ENCODE measurements around the gene CPT1B. TPM values are rescaled to one million over a fixed set of nuclear protein-coding genes. Genes with fewer than 3 reads are reported as not detected.
A peak's percentile ranks its signal among the peaks of the same experiment; 100 is the strongest.

CPT1B gene
- total RNA-seq, 2 experiments from 2014 or later: 101 to 138 TPM

DNA sequence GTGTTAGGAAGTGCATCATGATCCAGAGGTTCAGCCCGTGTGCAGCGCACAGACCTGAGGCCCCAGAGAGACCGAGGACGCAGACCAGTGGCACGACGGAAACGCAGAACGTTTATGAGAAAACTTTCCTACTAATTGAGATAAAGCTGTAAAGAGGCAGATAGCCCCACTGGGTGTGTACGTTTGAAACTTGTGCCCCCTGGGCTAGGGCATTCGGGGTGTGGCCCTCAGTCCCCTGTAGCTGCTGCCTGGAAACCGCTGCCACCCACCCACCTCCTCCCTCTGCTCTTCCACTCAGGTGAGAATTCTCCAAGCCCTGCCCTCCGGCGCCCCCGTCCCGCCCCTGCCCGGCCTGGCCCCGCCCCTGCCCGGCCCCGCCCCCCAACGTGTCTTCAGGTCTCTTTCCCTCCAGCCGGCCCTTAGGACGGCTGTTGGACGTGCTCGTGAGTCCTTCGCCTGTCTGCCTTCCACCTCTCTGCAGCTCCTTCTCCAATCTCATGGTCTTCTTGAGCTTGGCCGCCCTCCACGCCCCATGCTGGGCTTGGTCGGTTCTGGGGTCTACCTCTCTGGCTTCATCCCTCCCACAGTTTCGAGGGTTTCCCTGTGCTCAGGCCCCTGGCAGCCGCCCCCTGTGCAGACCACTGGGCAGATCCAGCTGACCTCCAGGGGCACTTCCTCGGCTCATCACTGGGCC, 34.4 kb upstream of the CPT1B start:
- TF ChIP-seq EZH2phosphoT487 (IDR thresholded peaks at IDR 0.05; ENCODE audit: borderline replicate concordance, low read depth, low read length): no peak
- TF ChIP-seq, protein P1, sequence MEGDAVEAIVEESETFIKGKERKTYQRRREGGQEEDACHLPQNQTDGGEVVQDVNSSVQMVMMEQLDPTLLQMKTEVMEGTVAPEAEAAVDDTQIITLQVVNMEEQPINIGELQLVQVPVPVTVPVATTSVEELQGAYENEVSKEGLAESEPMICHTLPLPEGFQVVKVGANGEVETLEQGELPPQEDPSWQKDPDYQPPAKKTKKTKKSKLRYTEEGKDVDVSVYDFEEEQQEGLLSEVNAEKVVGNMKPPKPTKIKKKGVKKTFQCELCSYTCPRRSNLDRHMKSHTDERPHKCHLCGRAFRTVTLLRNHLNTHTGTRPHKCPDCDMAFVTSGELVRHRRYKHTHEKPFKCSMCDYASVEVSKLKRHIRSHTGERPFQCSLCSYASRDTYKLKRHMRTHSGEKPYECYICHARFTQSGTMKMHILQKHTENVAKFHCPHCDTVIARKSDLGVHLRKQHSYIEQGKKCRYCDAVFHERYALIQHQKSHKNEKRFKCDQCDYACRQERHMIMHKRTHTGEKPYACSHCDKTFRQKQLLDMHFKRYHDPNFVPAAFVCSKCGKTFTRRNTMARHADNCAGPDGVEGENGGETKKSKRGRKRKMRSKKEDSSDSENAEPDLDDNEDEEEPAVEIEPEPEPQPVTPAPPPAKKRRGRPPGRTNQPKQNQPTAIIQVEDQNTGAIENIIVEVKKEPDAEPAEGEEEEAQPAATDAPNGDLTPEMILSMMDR (conservative IDR thresholded peaks at IDR 0.05; ENCODE audit: low read length): no peak
- Histone ChIP-seq H2AFZ (ENCODE audit: low read length) (no peak overlapping the region), H4K20me1 (ENCODE audit: insufficient read depth, low read length) (no peaks in the 10 kb centered on the region), H3K36me3 (ENCODE audit: insufficient read depth, low read length) (no peaks in the 10 kb centered on the region), H3K4me1 (ENCODE audit: insufficient read depth, low read length, poor library complexity, severe bottlenecking) (peaks cover 8% of the 10 kb centered on the region), H3K9me2 (ENCODE audit: insufficient read depth, low read length) (no peaks in the 10 kb centered on the region), H3K4me2 (ENCODE audit: low read length) (no peak overlapping the region), H3K79me2 (ENCODE audit: insufficient read depth, low read depth, low read length) (no peaks in the 10 kb centered on the region), H3K4me3 (ENCODE audit: low read depth, low read length, poor library complexity, severe bottlenecking) (no peak overlapping the region), H3K9me3 (ENCODE audit: low read length) (no peaks in the 10 kb centered on the region), H3K27ac (ENCODE audit: low read depth, low read length, poor library complexity, severe bottlenecking) (no peak overlapping the region)
- BruUV-seq (replicated peaks): no TSS peak
- ChIA-PET POLR2A (interaction anchor here (1.2 kb wide), 1 partner anchor 29 kb away, joined by 3 read pairs; no protein-coding TSS in a partner anchor), CTCF (ENCODE audit: unreplicated experiment) (interaction anchor here (0.6 kb wide), 1 partner anchor 87 kb away, joined by 5 read pairs; no protein-coding TSS in a partner anchor)
- peak; percentile 32 for DNase-seq (ENCODE audit: low spot score)
- intact Hi-C loops (cut with micrococcal nuclease; ENCODE audit: unreplicated experiment): no loop called here

DNA sequence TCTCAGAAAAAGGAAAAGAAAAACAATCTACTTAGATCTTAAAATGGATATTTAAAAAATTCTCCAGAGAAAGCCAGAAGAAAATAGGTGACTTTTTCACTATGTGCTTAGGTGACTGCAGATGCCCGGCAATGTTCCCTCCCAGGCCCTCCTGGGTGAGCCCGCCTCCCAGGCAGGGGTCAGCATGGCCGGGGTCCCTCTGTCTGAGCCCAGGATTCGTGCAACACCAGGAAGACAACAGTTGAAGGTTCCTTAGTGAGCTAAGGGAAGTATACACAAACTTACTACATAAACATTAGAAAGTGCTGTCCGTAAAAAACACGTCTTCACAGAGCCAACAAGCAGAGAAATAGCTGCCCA, 33.9 kb upstream of the CPT1B start:
- no peak for DNase-seq (ENCODE audit: low spot score)
- CTCF ChIA-PET (ENCODE audit: unreplicated experiment): interaction anchor here (0.6 kb wide), 1 partner anchor 86 kb away, joined by 5 read pairs; no protein-coding TSS in a partner anchor
- Histone ChIP-seq H3K4me1 (ENCODE audit: insufficient read depth, low read length, poor library complexity, severe bottlenecking) (peaks cover 8% of the 10 kb centered on the region), H4K20me1 (ENCODE audit: insufficient read depth, low read length) (no peaks in the 10 kb centered on the region), H3K9me3 (ENCODE audit: low read length) (no peaks in the 10 kb centered on the region), H3K27ac (ENCODE audit: low read depth, low read length, poor library complexity, severe bottlenecking) (no peak overlapping the region), H2AFZ (ENCODE audit: low read length) (no peak overlapping the region), H3K4me2 (ENCODE audit: low read length) (no peak overlapping the region), H3K36me3 (ENCODE audit: insufficient read depth, low read length) (no peaks in the 10 kb centered on the region), H3K4me3 (ENCODE audit: low read depth, low read length, poor library complexity, severe bottlenecking) (no peak overlapping the region), H3K79me2 (ENCODE audit: insufficient read depth, low read depth, low read length) (no peaks in the 10 kb centered on the region), H3K9me2 (ENCODE audit: insufficient read depth, low read length) (no peaks in the 10 kb centered on the region)
- POLR2A ChIA-PET: no interaction called here
- intact Hi-C loops (cut with micrococcal nuclease; ENCODE audit: unreplicated experiment): no loop called here
- no peak for TF ChIP-seq EZH2phosphoT487 (IDR thresholded peaks at IDR 0.05; ENCODE audit: borderline replicate concordance, low read depth, low read length)
- TF ChIP-seq, protein P1 (conservative IDR thresholded peaks at IDR 0.05; ENCODE audit: low read length): no peak
- no TSS peak for BruUV-seq (replicated peaks)

DNA sequence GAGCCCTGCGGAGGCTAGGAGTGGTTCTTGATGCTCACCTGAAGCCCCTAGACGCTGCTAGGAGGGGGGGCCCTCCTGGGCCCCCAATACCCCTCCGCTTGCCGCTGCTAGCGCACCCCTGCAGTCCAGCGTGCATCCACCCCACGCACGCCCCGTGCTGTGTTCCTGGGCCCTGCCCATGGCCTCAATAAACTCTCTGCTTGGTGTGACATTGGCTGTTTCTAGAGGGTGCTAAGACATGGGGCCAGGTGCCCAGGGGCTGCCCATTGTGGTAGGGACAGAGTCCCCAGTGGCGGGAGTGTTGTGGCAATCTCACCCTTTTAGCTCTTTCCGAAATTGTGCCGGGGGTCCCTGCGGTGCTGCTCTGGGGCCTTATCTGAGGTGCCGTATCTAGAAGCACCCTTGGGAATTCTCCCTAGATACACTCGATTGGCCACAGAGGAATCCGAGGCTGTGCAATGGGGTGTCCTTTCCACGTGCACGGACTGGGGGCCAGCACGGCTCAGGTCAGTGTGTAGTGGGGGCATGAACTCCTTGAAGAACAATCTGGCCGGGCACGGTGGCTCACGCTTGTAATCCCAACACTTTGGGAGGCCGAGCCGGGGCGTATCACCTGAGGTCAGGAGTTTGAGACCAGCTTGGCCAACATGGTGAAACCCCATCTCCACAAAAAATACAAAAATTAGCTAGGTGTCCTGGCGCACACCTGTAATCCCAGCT, 33.3 kb upstream of the CPT1B start:
- Histone ChIP-seq H4K20me1 (ENCODE audit: insufficient read depth, low read length) (no peaks in the 10 kb centered on the region), H3K4me1 (ENCODE audit: insufficient read depth, low read length, poor library complexity, severe bottlenecking) (peaks cover 8% of the 10 kb centered on the region), H3K36me3 (ENCODE audit: insufficient read depth, low read length) (no peaks in the 10 kb centered on the region), H3K4me2 (ENCODE audit: low read length) (no peak overlapping the region), H3K27ac (ENCODE audit: low read depth, low read length, poor library complexity, severe bottlenecking) (no peak overlapping the region), H3K9me3 (ENCODE audit: low read length) (no peaks in the 10 kb centered on the region), H3K9me2 (ENCODE audit: insufficient read depth, low read length) (no peaks in the 10 kb centered on the region), H3K79me2 (ENCODE audit: insufficient read depth, low read depth, low read length) (no peaks in the 10 kb centered on the region), H2AFZ (ENCODE audit: low read length) (no peak overlapping the region), H3K4me3 (ENCODE audit: low read depth, low read length, poor library complexity, severe bottlenecking) (no peak overlapping the region)
- no TSS peak for BruUV-seq (replicated peaks)
- intact Hi-C loops (cut with micrococcal nuclease; ENCODE audit: unreplicated experiment): no loop called here
- ChIA-PET CTCF (ENCODE audit: unreplicated experiment) (no interaction called here), POLR2A (no interaction called here)
- no peak for TF ChIP-seq EZH2phosphoT487 (IDR thresholded peaks at IDR 0.05; ENCODE audit: borderline replicate concordance, low read depth, low read length)
- no peak for DNase-seq (ENCODE audit: low spot score)

Data from OCI-LY7 (cell line).